Bronchus fibroblast of lung (primary cell): ENCODE results near the gene OVAAL. TPM values are rescaled to one million over a fixed set of nuclear protein-coding genes. Genes with fewer than 3 reads are reported as not detected.

Experiments used
- total RNA-seq: library from RNA; depleted of rRNA; stranded (reverse); fragments of >200 nt; gene quantifications from 2 replicates; pipeline ENCODE4 v1.2.3, GENCODE V29; 2015

OVAAL gene
- total RNA-seq = not detected in 2 replicates

GRCh38 chr1:180558664-180559063 is at the start of gene OVAAL:
OVAAL (plus strand) TSS chr1:180558964.

Other genes with a start within 250 kb of the OVAAL start
- 57.5 and 57.7 TPM in 2 replicates for gene ACBD6, start 56.4 kb upstream of the OVAAL start, total RNA-seq
- gene XPR1, start 73.1 kb downstream of the OVAAL start, total RNA-seq = 10.3 and 11.8 TPM in 2 replicates